T-helper 22 cell (primary cell): ENCODE data around the gene NPBWR2.

Experiments
- DNase-seq: peaks from one replicate; pipeline ENCODE4 v3.0.0-alpha.2; 2020; ENCODE audit warnings: low read depth

Gene NPBWR2

GRCh38 chr20:64116541-64117431, 9.4 kb upstream of the NPBWR2 start:
- DNase-seq, result no peak

GRCh38 chr20:64116016-64116415, 8.7 kb upstream of the NPBWR2 start:
- no peak for DNase-seq

- no peak for DNase-seq
These were observed 8.0 kb upstream of the NPBWR2 start for GRCh38 chr20:64115171-64115911.

- no peak for DNase-seq
These were observed 7.1 kb upstream of the NPBWR2 start for GRCh38 chr20:64114356-64114971.

- DNase-seq, result no peak
These were observed 6.5 kb upstream of the NPBWR2 start for GRCh38 chr20:64113796-64114355.

GRCh38 chr20:64113444-64113775, 6.0 kb upstream of the NPBWR2 start:
- no peak for DNase-seq

GRCh38 chr20:64112691-64113443, 5.5 kb upstream of the NPBWR2 start:
- no peak for DNase-seq

GRCh38 chr20:64111841-64112641, 4.7 kb upstream of the NPBWR2 start:
- no peak for DNase-seq

- no peak for DNase-seq
These were observed 3.2 kb upstream of the NPBWR2 start for GRCh38 chr20:64110411-64111068.

- no peak for DNase-seq
These were observed 2.5 kb upstream of the NPBWR2 start for GRCh38 chr20:64109831-64110391.

- DNase-seq, result no peak
These were observed 1.6 kb upstream of the NPBWR2 start for GRCh38 chr20:64108731-64109681.

- DNase-seq, result no peak
These were observed 532 bp upstream of the NPBWR2 start for GRCh38 chr20:64107736-64108457.

GRCh38 chr20:64106435-64106961, 867 bp downstream of the NPBWR2 start:
- DNase-seq, result no peak

GRCh38 chr20:64105846-64106434, 1.4 kb downstream of the NPBWR2 start:
- no peak for DNase-seq

- no peak for DNase-seq
These were observed 2.5 kb downstream of the NPBWR2 start for GRCh38 chr20:64104667-64105451.

- DNase-seq, result no peak
These were observed 3.3 kb downstream of the NPBWR2 start for GRCh38 chr20:64103871-64104666.
